GM10266 (cell line): Measurements from ENCODE around the gene RGS8.

ENCODE experiments used
- DNase-seq: peaks from one replicate; pipeline ENCODE4 v3.0.0; 2012; ENCODE audit errors: extremely low spot score
- CTCF ChIP-seq: IDR thresholded peaks from 2 replicates; pipeline ENCODE4 v1.5.1; 2012; ENCODE audit warnings: mild to moderate bottlenecking, low read depth; ENCODE audit not compliant: control insufficient read depth, insufficient read depth; ENCODE audit errors: missing control alignments

Gene RGS8

GRCh38 chr1:182680408-182680807 lies 4.0 kb downstream of the RGS8 start:
- no peak for DNase-seq

GRCh38 chr1:182679684-182680083 lies 4.7 kb downstream of the RGS8 start:
- TF ChIP-seq CTCF, result no peak
- DNase-seq, result no peak

More at GRCh38 chr1:182680408-182680807, 4.0 kb downstream of the RGS8 start:
- no peak for TF ChIP-seq CTCF

- TF ChIP-seq CTCF, result no peak
- peak; percentile 62 for DNase-seq
These were observed 6.8 kb downstream of the RGS8 start for GRCh38 chr1:182677397-182678098.

GRCh38 chr1:182676274-182676673 lies 8.1 kb downstream of the RGS8 start:
- no peak for TF ChIP-seq CTCF
- DNase-seq, result no peak

GRCh38 chr1:182674346-182675246 lies 9.8 kb downstream of the RGS8 start:
- no peak for DNase-seq
- TF ChIP-seq CTCF, result no peak

- TF ChIP-seq CTCF, result no peak
- no peak for DNase-seq
These were observed 11.9 kb downstream of the RGS8 start for GRCh38 chr1:182672487-182672836.
